Sigmoid colon (tissue), 7 donors: ENCODE data around the gene C1GALT1C1L. TPM values are rescaled to one million over a fixed set of nuclear protein-coding genes. Genes with fewer than 3 reads are reported as not detected.
"Not testable (repeated sequence)": the region's sequence is repeated elsewhere in the genome, so short reads cannot be mapped to it uniquely, and the experiment has no call there.

Experiments used
- DNase-seq: peaks from one replicate; pipeline ENCODE4 v3.0.0-alpha.2; 2019
- H3K27ac ChIP-seq, 4 donors: fragments of 200-600 bp; sonication (generic); one replicate each; pipeline ENCODE4 v1.5.1; 2016 to 2019; ENCODE audit warnings: mild to moderate bottlenecking in 1 of 4
- H3K27me3 ChIP-seq, 3 donors: fragments of 200-600 bp; sonication (generic); one replicate each; pipeline ENCODE4 v1.5.1; 2019; ENCODE audit warnings: mild to moderate bottlenecking in 1 of 3
- H3K36me3 ChIP-seq, 4 donors: fragments of 200-600 bp; sonication (generic); one replicate each; pipeline ENCODE4 v1.5.1; 2016 to 2019
- H3K4me1 ChIP-seq, 4 donors: fragments of 200-600 bp; sonication (generic); one replicate each; pipeline ENCODE4 v1.5.1; 2017 to 2019
- H3K4me3 ChIP-seq, 4 donors: fragments of 200-600 bp; sonication (generic); one replicate each; pipeline ENCODE4 v1.5.1; 2017 to 2019; ENCODE audit warnings: mild to moderate bottlenecking in 2 of 4, moderate library complexity in 1 of 4
- H3K9me3 ChIP-seq, 4 donors: fragments of 200-600 bp in 3 of 4; sonication (generic) in 3 of 4; one replicate each; pipeline versions ENCODE4 v1.5.1 to v1.6.1; 2013 to 2019
- EP300 ChIP-seq, 4 donors: sonication (generic); formaldehyde crosslinking; IDR thresholded peaks; one replicate each; pipeline ENCODE4 v1.6.1; 2017; ENCODE audit warnings: antibody characterized with exemption in 4 of 4
- POLR2A ChIP-seq, 2 donors: fragments of 450-650 bp; IDR thresholded peaks; one replicate each; pipeline ENCODE4 v1.6.1; 2016; ENCODE audit warnings: antibody characterized with exemption in 2 of 2, mild to moderate bottlenecking in 2 of 2, moderate library complexity in 2 of 2
- POLR2AphosphoS5 ChIP-seq, 4 donors: sonication (generic); formaldehyde crosslinking; IDR thresholded peaks; one replicate each; pipeline ENCODE4 v1.6.1; 2017; ENCODE audit warnings: antibody characterized with exemption in 4 of 4
- WGBS, 2 donors: extraction: QIAGEN DNeasy Blood & Tissue Kit; methylation state at CpG; one replicate each; pipeline ENCODE4 v1.1.7; 2013; 5-methylcytosine and 5-hydroxymethylcytosine counted together
- intact Hi-C: fragments of 100-400 bp; cut with DNase I; formaldehyde crosslinking; loops from one replicate; pipeline ENCODE4 v1.15.1; 2023
- polyA plus RNA-seq, 3 donors: library from polyadenylated mRNA; stranded (reverse); fragments of 200-250 nt; gene quantifications; one replicate each; pipeline ENCODE4 v1.2.3, GENCODE V29; 2013
- total RNA-seq, 4 donors: library from RNA; depleted of rRNA; stranded (reverse); fragments of >200 nt; gene quantifications; one replicate each; pipeline ENCODE4 v1.1.0, GENCODE V29; 2016
- TF ChIP-seq, protein P1 (sequence below), 4 experiments: fragments of 450-650 bp in 3 of 4; fragments of 200-600 bp in 1 of 4; IDR thresholded peaks; one replicate each; pipeline ENCODE4 v1.5.1; 2016 to 2019; ENCODE audit warnings: antibody characterized with exemption in 4 of 4, mild to moderate bottlenecking in 3 of 4, moderate library complexity in 2 of 4
- donor health status: healthy with polysubstance abuse.
- donor health status: Bipolar disorder and iron deficiency.
- donor health status: healthy.

Gene C1GALT1C1L
- total and polyA plus RNA-seq, 7 donors, result 0.50 to 4.3 (median 1.8) TPM; not detected in 2

- H3K4me3 ChIP-seq, result no peak overlapping the region
- DNase-seq, result no peak
- WGBS, 2 donors, result 86 to 89% methylated on average over 6 of the region's 6 CpGs
- peak overlapping the region in 3 of 4 donors; percentile 27 to 72 (median 66) for H3K27ac ChIP-seq
- peaks cover 0 to 39% (median 2%) of the 10 kb centered on the region in 4 donors for H3K36me3 ChIP-seq
- intact Hi-C loops, result loop anchor here (1.0 kb wide), 1 partner anchor 33 kb away; no protein-coding TSS in a partner anchor
- no peaks in the 10 kb centered on the region for H3K9me3 ChIP-seq
- H3K4me1 ChIP-seq, result peaks cover 0 to 25% (median 21%) of the 10 kb centered on the region in 4 donors
- H3K27me3 ChIP-seq, result no peaks in the 10 kb centered on the region
- TF ChIP-seq POLR2A (IDR thresholded peaks at IDR 0.05) (no peak), POLR2AphosphoS5 (IDR thresholded peaks at IDR 0.05) (peak in 2 of 4 donors; percentile 13 to 33)
- TF ChIP-seq, protein P1, sequence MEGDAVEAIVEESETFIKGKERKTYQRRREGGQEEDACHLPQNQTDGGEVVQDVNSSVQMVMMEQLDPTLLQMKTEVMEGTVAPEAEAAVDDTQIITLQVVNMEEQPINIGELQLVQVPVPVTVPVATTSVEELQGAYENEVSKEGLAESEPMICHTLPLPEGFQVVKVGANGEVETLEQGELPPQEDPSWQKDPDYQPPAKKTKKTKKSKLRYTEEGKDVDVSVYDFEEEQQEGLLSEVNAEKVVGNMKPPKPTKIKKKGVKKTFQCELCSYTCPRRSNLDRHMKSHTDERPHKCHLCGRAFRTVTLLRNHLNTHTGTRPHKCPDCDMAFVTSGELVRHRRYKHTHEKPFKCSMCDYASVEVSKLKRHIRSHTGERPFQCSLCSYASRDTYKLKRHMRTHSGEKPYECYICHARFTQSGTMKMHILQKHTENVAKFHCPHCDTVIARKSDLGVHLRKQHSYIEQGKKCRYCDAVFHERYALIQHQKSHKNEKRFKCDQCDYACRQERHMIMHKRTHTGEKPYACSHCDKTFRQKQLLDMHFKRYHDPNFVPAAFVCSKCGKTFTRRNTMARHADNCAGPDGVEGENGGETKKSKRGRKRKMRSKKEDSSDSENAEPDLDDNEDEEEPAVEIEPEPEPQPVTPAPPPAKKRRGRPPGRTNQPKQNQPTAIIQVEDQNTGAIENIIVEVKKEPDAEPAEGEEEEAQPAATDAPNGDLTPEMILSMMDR (IDR thresholded peaks at IDR 0.05), result no peak
Measured at GRCh38 chr2:43708178-43708577, 31.9 kb upstream of the C1GALT1C1L start.

DNA sequence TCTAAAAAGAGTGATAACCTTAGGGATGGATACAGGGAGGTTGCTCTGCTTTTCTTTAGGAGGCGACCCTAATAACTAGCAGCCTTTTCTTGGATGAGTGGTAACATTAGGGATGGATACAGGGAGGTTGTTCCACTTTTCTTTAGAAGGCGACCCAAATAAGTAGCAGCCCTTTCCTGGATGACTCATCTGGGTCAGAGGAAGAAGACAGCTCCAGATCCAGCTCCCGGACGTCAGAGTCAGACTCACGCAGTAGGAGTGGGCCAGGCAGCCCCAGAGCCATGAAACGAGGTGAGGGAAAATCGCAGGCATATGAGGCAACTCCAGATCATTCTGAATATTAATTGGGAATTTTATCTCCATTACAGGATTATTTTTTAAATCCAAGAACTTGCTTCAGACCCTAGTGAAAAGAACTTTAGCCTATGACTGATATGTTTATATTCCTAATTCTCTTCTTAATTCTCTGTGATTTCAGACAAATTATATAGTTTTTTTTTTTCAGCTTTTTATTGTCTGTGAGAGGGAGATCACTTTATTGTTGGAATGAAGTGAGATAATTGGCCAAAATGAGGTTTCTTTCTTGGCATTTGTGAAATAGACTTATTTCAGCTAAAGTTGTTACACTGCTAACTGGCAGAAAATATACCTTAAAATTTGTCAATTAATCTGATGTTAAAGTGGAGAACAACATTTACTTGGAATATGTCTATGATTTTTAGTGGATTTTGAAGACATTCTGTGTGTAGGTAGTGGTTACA is 31.2 kb upstream of the C1GALT1C1L start:
- intact Hi-C loops, result loop anchor here (1.0 kb wide), 1 partner anchor 32 kb away; no protein-coding TSS in a partner anchor
- WGBS, 2 donors, result 65 to 71% methylated on average over 7 of the region's 7 CpGs
- TF ChIP-seq, protein P1 (IDR thresholded peaks at IDR 0.05), result no peak
- TF ChIP-seq POLR2A (IDR thresholded peaks at IDR 0.05) (no peak), EP300 (IDR thresholded peaks at IDR 0.05) (no peak), POLR2AphosphoS5 (IDR thresholded peaks at IDR 0.05) (peak in 3 of 4 donors; percentile 9 to 21 (median 15))
- Histone ChIP-seq H3K9me3 (no peaks in the 10 kb centered on the region), H3K27ac (peak overlapping the region in 3 of 4 donors; percentile 27 to 72 (median 66)), H3K4me3 (no peak overlapping the region), H3K36me3 (peaks cover 0 to 37% (median under 1%) of the 10 kb centered on the region in 4 donors), H3K27me3 (no peaks in the 10 kb centered on the region), H3K4me1 (peaks cover 0 to 25% (median 21%) of the 10 kb centered on the region in 4 donors)
- peak; percentile 92 for DNase-seq

DNA sequence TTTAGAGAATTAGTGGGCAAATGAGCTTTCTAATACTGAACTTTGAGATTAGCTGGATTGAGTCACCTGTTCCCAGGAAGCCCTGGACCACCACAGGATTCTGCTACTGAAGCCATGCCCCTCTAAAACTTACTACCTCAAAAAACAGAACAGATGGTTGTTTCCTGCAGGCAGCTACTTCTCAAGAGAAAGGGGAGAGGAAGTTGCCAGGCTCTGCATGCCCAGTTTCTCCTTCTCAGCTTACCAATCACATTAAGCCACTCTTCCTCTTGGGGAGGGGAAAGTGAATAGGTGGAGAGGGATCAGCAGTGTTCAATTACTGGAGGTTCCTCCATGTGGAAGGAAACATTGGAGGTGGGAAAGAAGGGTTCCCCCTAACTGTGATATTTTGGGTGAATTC is 24.9 kb upstream of the C1GALT1C1L start:
- Histone ChIP-seq H3K27me3 (no peaks in the 10 kb centered on the region), H3K4me3 (no peak overlapping the region), H3K9me3 (no peaks in the 10 kb centered on the region), H3K27ac (no peak overlapping the region), H3K4me1 (no peaks in the 10 kb centered on the region), H3K36me3 (peaks cover 0 to 24% (median 0%) of the 10 kb centered on the region in 4 donors)
- no peak for TF ChIP-seq POLR2A (IDR thresholded peaks at IDR 0.05)
- TF ChIP-seq, protein P1 (IDR thresholded peaks at IDR 0.05), result no peak
- TF ChIP-seq POLR2AphosphoS5 (IDR thresholded peaks at IDR 0.05), result no peak
- TF ChIP-seq EP300 (IDR thresholded peaks at IDR 0.05), result no peak
- DNase-seq, result no peak
- intact Hi-C loops, result no loop called here

DNA sequence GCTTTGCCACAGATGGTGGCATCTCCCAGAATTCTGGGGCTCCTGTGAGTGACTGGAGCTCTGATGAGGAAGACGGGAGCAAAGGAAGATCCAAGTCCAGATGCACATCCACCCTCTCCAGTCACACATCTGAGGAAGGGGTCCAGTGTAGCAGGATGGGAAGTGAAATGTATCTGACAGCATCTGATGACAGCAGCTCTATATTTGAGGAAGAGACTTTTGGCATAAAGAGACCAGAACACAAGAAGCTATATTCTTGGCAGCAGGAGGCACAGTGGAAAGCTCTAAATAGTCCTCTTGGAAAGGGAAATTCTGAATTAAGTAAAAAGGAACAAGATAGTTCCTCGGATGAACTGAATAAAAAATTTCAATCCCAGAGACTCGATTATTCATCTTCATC is 23.5 kb upstream of the C1GALT1C1L start:
- H3K27me3 ChIP-seq, result no peaks in the 10 kb centered on the region
- WGBS, 2 donors, result 82 to 86% methylated on average over 3 of the region's 3 CpGs
- H3K27ac ChIP-seq, result no peak overlapping the region
- H3K4me3 ChIP-seq, result no peak overlapping the region
- intact Hi-C loops, result no loop called here
- TF ChIP-seq POLR2AphosphoS5 (IDR thresholded peaks at IDR 0.05) (no peak), POLR2A (IDR thresholded peaks at IDR 0.05) (no peak), EP300 (IDR thresholded peaks at IDR 0.05) (no peak)
- TF ChIP-seq, protein P1 (IDR thresholded peaks at IDR 0.05), result no peak
- no peaks in the 10 kb centered on the region for H3K9me3 ChIP-seq
- no peak for DNase-seq
- H3K4me1 ChIP-seq, result peaks cover 0 to 7% (median 0%) of the 10 kb centered on the region in 4 donors
- peaks cover 0 to 21% (median 0%) of the 10 kb centered on the region in 4 donors for H3K36me3 ChIP-seq

DNA sequence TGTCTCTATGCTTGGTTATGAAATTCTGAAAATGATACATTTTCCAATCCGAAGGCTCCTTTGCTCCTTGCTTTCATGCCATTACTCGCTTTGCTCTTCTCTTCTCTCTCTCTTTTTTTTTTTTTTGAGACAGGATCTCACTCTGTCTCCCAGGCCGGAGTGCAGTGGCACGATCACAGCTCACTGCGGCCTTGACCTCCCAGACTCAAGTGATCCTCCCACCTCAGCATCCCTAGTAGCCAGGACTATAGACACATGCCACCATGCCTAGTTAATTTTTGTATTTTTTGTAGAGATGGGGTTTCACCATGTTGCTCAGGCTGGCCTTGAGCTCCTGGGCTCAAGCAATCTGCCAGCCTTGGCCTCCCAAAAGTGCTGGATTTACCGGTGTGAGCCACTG is 21.9 kb upstream of the C1GALT1C1L start:
- WGBS, 2 donors, result 88 to 93% methylated on average over 6 of the region's 6 CpGs
- H3K9me3 ChIP-seq, H3K4me1 ChIP-seq, H3K4me3 ChIP-seq, H3K27me3 ChIP-seq, intact Hi-C loops, DNase-seq, H3K27ac ChIP-seq: not testable (repeated sequence)
- peaks cover 0 to 21% (median 0%) of the 10 kb centered on the region in 4 donors for H3K36me3 ChIP-seq
